ENCODE measurements around the gene GULP1.
"Not testable (repeated sequence)": the region's sequence is repeated elsewhere in the genome, so short reads cannot be mapped to it uniquely, and the experiment has no call there.

The GULP1 gene

GRCh38 chr2:188492751-188493150 is 201.1 kb downstream of the GULP1 start:
- no peak for DNase-seq

- no peak for DNase-seq
Measured at GRCh38 chr2:188494906-188495305, 203.2 kb downstream of the GULP1 start.

GRCh38 chr2:188495969-188496431 is 204.3 kb downstream of the GULP1 start:
- no peak for DNase-seq

GRCh38 chr2:188497726-188498125 is 206.1 kb downstream of the GULP1 start:
- no peak for DNase-seq

GRCh38 chr2:188503975-188504374 is 212.3 kb downstream of the GULP1 start:
- DNase-seq, result no peak

- DNase-seq, result no peak
Measured at GRCh38 chr2:188506843-188507242, 215.2 kb downstream of the GULP1 start.

- no peak for DNase-seq
Measured at GRCh38 chr2:188511346-188511745, 219.7 kb downstream of the GULP1 start.

- DNase-seq, result peak; percentile 19
Measured at GRCh38 chr2:188512456-188512855, 220.8 kb downstream of the GULP1 start.

GRCh38 chr2:188515918-188516317 is 224.2 kb downstream of the GULP1 start:
- DNase-seq, result no peak

GRCh38 chr2:188517549-188518215 is 226.0 kb downstream of the GULP1 start:
- DNase-seq, result no peak

GRCh38 chr2:188518381-188518780 is 226.7 kb downstream of the GULP1 start:
- no peak for DNase-seq

- DNase-seq, result no peak
Measured at GRCh38 chr2:188519136-188519535, 227.5 kb downstream of the GULP1 start.

- no peak for DNase-seq
Measured at GRCh38 chr2:188522517-188522916, 230.8 kb downstream of the GULP1 start.

- DNase-seq, result no peak
Measured at GRCh38 chr2:188523919-188524318, 232.2 kb downstream of the GULP1 start.

- DNase-seq, result peak; percentile 40
Measured at GRCh38 chr2:188524519-188525113, 232.9 kb downstream of the GULP1 start.

GRCh38 chr2:188526701-188527100 is 235.0 kb downstream of the GULP1 start:
- DNase-seq, result no peak

GRCh38 chr2:188527141-188527540 is 235.5 kb downstream of the GULP1 start:
- DNase-seq, result no peak

GRCh38 chr2:188527581-188527993 is 235.9 kb downstream of the GULP1 start:
- DNase-seq, result no peak

- DNase-seq, result no peak
Measured at GRCh38 chr2:188529710-188530109, 238.0 kb downstream of the GULP1 start.

GRCh38 chr2:188534875-188535274 is 243.2 kb downstream of the GULP1 start:
- no peak for DNase-seq

- no peak for DNase-seq
Measured at GRCh38 chr2:188551671-188552070, 260.0 kb downstream of the GULP1 start.

- DNase-seq, result no peak
Measured at GRCh38 chr2:188557081-188557480, 265.4 kb downstream of the GULP1 start.

- DNase-seq, result not testable (repeated sequence)
Measured at GRCh38 chr2:188559455-188559854, 267.8 kb downstream of the GULP1 start.

GRCh38 chr2:188561473-188561979 is 269.9 kb downstream of the GULP1 start:
- no peak for DNase-seq
